Activated naive CD8-positive, alpha-beta T cell treated with anti-CD3 and anti-CD28 coated beads for 36 hours (primary cell): ENCODE data around the gene NCEH1. TPM values are rescaled to one million over a fixed set of nuclear protein-coding genes. Genes with fewer than 3 reads are reported as not detected.
A peak's percentile ranks its signal among the peaks of the same experiment; 100 is the strongest.

Experiments used
- DNase-seq: peaks from one replicate; pipeline ENCODE4 v3.0.0; 2021
- H3K27ac Mint-ChIP-seq: one replicate; pipeline ENCODE4 v1.8.0; 2022; ENCODE audit warnings: mild to moderate bottlenecking, moderate library complexity, mixed read lengths
- H3K27me3 Mint-ChIP-seq: one replicate; pipeline ENCODE4 v1.8.0; 2022; ENCODE audit warnings: mild to moderate bottlenecking, mixed read lengths
- H3K36me3 Mint-ChIP-seq: one replicate; pipeline ENCODE4 v1.8.0; 2021; ENCODE audit warnings: mild to moderate bottlenecking, mixed read lengths
- H3K4me1 Mint-ChIP-seq: one replicate; pipeline ENCODE4 v1.8.0; 2021; ENCODE audit warnings: mixed read lengths
- H3K4me3 Mint-ChIP-seq: one replicate; pipeline ENCODE4 v1.8.0; 2022; ENCODE audit warnings: mild to moderate bottlenecking, moderate library complexity, mixed read lengths
- H3K9me3 Mint-ChIP-seq: one replicate; pipeline ENCODE4 v1.8.0; 2022; ENCODE audit warnings: mixed read lengths
- total RNA-seq, 2 experiments: library from RNA; stranded (reverse); gene quantifications; one replicate each; pipeline ENCODE4 v1.2.3, GENCODE V29; 2021

Gene NCEH1
- total RNA-seq, 2 experiments from 2014 or later, result 6.4 to 6.7 TPM

DNA sequence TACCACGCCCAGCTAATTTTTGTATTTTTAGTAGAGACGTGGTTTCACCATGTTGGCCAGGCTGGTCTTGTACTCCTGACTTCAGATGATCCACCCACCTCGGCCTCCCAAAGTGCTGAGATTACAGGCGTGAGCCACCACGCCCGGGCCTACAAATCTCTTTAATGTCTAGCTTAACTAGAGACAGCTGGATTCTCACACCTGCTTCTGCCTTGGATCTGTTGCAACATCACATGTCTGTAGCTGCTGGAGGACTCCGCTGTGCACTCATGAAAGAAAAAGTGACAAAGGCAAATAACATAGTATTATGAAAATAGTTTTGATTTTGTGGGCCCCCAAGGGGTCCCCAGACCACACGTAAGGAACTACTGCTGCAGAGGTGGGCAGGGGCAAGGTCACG, 85.9 kb downstream of the NCEH1 start:
- no peak for DNase-seq
- Mint-ChIP-seq H3K27ac (no peak overlapping the region), H3K4me1 (peaks cover 9% of the 10 kb centered on the region), H3K9me3 (no peaks in the 10 kb centered on the region), H3K27me3 (no peaks in the 10 kb centered on the region), H3K4me3 (no peak overlapping the region), H3K36me3 (no peaks in the 10 kb centered on the region)

DNA sequence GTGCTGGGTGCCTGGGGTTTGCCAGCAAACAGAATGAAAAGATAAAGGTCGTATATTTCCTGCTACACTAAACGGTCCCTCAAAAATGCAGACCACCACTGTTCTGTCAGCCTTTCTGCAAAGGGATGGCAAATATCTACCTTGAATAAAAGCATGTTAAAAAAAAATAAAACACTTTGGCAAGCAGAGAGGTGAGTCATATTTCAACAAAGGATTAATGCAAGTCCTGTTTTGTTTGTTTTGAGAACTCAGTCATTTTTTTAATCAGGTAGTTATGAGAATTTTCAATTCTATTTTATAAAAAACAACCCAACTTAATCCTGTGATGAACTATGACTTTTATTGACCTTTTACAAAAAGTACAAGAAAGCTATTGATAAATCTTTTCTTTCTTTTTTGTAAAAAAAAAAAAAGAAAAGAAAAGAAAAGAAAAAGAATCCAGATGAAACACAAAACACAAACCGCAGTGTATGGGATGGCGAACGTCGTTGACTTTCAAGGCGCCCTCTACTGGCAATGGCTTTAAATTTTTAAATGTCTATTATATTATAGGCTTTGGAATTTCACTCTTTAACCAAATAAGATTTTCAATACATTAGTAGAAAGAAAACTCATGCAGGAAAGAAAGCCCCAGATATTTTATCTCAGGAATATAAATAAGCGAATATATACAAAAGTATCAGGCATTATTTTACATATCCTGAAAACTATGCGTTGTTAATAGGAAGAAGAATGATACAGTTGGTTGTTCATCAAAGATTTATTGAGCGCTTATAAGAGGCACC, 87.8 kb downstream of the NCEH1 start:
- H3K4me1 Mint-ChIP-seq, result peaks cover 9% of the 10 kb centered on the region
- no peaks in the 10 kb centered on the region for H3K36me3 Mint-ChIP-seq
- peak overlapping the region; percentile 39 for H3K4me3 Mint-ChIP-seq
- H3K27ac Mint-ChIP-seq, result no peak overlapping the region
- H3K9me3 Mint-ChIP-seq, result peaks cover 5% of the 10 kb centered on the region
- peak; percentile 28 for DNase-seq
- H3K27me3 Mint-ChIP-seq, result no peaks in the 10 kb centered on the region

DNA sequence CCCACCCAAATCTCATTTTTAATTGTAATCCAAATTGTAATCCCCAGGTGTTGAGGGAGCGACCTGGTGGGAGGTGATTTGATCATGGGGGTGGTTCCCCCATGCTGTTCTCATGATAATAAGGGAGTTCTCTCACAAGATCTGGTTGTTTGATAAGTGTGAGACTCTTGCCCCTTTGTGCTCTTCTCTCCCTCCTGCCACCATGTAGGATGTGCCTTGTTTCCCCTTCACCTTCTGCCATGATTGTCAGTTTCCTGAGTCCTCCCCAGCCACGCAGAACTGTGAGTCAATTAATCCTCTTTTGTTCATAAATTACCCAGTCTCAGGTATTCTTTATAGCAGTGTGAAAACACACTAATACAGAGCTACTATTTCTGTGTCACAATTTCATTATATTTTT, 88.7 kb downstream of the NCEH1 start:
- no peaks in the 10 kb centered on the region for H3K36me3 Mint-ChIP-seq
- no peak for DNase-seq
- peaks cover 5% of the 10 kb centered on the region for H3K9me3 Mint-ChIP-seq
- no peak overlapping the region for H3K4me3 Mint-ChIP-seq
- peaks cover 9% of the 10 kb centered on the region for H3K4me1 Mint-ChIP-seq
- no peak overlapping the region for H3K27ac Mint-ChIP-seq
- no peaks in the 10 kb centered on the region for H3K27me3 Mint-ChIP-seq

DNA sequence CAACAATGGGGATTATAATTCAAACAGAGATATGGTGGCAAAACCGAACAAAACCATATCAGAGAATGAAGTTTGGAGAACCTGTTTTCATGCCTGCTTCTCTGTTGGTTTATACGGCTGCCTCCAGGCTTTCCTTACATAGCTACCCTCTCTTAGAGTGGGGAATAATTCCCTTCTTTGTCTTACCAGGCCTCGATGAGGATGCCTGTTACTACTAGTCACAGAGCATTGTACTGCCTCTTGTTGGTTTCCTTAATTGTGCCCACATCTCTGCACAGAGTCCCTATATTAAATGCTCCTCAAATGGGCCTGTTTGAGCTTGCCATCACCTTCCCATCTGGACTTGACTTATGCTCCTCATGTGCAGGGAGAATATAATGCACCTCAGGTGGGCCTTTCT, 92.9 kb downstream of the NCEH1 start:
- Mint-ChIP-seq H3K27me3 (no peaks in the 10 kb centered on the region), H3K4me3 (no peak overlapping the region), H3K27ac (peak overlapping the region; percentile 8), H3K36me3 (no peaks in the 10 kb centered on the region), H3K4me1 (peaks cover 19% of the 10 kb centered on the region), H3K9me3 (peaks cover 8% of the 10 kb centered on the region)
- DNase-seq, result no peak

DNA sequence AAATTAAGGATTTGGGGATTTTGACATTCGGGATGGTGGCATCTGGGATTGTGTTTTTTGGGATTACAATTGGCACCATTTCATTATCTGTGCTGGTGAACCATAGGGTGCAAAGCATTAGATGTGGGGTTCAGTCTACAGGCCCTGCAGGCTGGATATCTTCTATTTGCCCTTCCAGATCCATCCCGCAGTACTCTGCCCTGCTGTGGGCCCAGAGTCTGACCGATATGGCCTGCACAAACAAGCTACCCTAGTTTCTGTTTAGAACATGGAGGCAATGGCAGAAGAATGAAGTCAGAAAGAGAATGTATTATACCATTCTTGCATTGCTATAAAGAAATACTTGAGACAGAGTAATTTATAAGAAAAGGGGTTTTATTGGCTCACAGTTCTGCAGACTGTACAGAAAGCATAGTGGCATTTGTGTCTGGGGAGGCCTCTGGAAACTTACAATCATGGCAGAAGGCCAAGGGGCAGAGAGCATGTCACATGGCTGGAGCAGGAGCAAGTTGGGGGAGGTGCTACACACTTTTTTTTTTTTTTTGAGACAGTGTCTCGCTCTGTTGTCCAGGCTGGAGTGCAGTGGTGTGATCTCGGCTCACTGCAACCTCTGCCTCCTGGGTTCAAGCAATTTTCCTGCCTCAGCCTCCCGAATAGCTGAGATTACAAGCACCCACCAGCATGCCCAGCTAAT, 93.7 kb downstream of the NCEH1 start:
- H3K9me3 Mint-ChIP-seq, result peaks cover 8% of the 10 kb centered on the region
- DNase-seq, result no peak
- H3K27ac Mint-ChIP-seq, result no peak overlapping the region
- H3K4me3 Mint-ChIP-seq, result no peak overlapping the region
- peaks cover 13% of the 10 kb centered on the region for H3K4me1 Mint-ChIP-seq
- no peaks in the 10 kb centered on the region for H3K27me3 Mint-ChIP-seq
- H3K36me3 Mint-ChIP-seq, result no peaks in the 10 kb centered on the region

DNA sequence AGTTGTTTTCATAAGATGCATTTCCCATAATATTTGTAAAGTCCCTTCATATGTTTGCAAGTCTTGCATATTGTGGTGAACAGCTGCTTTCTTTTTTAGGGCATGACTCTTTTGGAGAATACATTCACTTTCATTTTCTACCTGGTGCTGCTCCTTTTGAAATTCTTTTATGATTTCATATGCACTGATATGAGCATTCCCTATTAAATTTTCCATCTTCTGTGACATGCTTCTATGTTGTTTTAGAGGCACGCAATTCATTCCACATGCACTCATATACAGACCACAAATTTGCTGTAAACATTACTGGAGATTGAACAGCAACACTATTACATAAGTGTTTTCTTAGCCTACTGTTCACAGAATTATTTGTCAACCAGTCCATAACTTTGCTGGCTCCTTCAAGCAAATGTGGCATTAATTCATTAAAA, 94.8 kb downstream of the NCEH1 start:
- Mint-ChIP-seq H3K27ac (peak overlapping the region; percentile 43), H3K9me3 (peaks cover 9% of the 10 kb centered on the region), H3K4me1 (peaks cover 10% of the 10 kb centered on the region), H3K4me3 (no peak overlapping the region), H3K27me3 (no peaks in the 10 kb centered on the region), H3K36me3 (no peaks in the 10 kb centered on the region)
- no peak for DNase-seq

DNA sequence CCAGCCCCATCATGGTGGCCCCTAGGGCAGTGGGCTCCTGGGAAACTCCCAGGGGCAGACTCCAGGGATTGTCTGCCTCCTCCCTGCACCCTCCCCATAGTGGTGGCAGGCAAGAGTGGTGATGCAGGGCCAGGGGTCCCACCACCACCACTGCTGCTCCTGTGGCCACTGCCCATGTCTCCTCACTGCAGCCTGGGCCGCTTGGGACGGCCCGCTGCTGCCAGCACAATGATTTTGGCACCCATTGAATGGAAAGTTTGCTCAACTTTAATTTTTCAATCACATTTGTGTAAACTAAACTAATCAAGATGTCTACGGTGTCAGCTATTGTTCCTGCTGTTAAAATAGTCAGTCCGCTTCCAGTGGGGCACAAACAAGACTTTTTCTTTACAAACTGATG, 95.6 kb downstream of the NCEH1 start:
- no peak overlapping the region for H3K4me3 Mint-ChIP-seq
- H3K36me3 Mint-ChIP-seq, result peaks cover 4% of the 10 kb centered on the region
- no peaks in the 10 kb centered on the region for H3K27me3 Mint-ChIP-seq
- no peak overlapping the region for H3K27ac Mint-ChIP-seq
- peaks cover 17% of the 10 kb centered on the region for H3K9me3 Mint-ChIP-seq
- peaks cover 10% of the 10 kb centered on the region for H3K4me1 Mint-ChIP-seq
- DNase-seq, result no peak

DNA sequence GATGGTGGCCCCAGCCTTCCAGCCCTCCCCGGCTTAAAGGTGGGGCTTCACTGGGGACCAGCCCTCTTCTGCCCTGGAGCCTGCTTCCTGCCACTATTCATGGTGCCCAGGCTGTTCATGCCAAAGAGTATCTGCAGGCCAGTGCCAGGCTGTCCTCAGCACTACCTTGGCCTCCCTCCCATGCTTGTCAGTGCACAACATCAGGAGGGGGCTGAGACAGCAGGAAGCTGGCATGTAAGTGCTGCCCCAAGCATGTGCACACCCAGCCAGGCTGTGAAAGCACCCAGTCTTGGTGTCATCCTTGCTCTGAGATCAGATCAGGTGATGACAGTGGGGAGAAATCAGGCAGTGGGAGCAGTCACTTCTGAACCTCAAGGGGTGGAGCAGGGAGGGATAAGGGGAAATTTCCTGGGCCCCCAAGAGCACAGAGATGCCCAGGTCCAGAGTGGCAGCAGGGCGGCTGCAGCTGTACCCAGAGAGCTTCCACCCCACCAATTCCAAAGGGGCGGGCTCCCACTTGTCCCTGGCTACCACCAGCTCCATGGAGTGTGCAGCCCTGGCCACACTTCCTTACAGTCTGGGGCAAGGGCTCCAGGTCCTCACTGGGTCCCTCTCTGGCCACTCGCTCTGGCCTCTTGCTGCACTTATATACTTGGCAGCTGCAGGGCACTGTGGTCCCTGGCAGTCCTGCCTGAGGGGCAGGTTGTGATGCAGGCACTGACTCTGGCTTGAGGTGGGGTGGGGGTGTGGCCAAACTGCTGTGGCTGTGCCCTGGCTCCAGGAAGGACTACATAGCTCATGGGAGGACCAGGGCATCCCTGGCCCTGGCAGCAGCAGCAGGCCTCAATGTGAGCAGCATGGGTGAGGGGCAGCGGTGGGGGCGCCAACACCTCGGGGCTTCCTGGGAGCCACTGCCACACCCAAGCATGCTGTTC, 96.3 kb downstream of the NCEH1 start:
- Mint-ChIP-seq H3K36me3 (peaks cover 4% of the 10 kb centered on the region), H3K4me1 (peaks cover 10% of the 10 kb centered on the region), H3K9me3 (peaks cover 17% of the 10 kb centered on the region), H3K27me3 (no peaks in the 10 kb centered on the region), H3K27ac (no peak overlapping the region), H3K4me3 (no peak overlapping the region)
- DNase-seq, result no peak

DNA sequence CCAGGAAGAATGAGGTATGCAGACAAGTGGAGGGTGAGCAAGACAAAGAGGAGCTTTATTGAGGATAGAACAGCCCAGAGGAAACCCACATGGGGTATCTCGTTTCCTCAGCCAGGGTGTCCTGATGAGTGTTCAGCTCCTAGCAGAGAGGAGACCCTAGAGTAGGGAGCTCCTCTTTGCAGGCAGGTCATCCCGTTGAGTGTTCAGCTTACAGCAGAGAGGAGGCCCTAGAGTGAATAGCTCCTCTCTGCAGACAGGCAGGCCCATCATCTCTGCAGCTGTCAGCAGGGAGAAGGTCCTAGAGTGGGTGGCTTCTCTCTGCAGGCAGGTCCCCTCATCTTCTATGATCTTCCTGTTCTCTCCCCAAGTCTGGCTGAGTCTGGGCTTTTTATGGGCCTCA, 97.0 kb downstream of the NCEH1 start:
- no peak overlapping the region for H3K27ac Mint-ChIP-seq
- peaks cover 4% of the 10 kb centered on the region for H3K36me3 Mint-ChIP-seq
- H3K9me3 Mint-ChIP-seq, result peaks cover 12% of the 10 kb centered on the region
- H3K27me3 Mint-ChIP-seq, result no peaks in the 10 kb centered on the region
- peaks cover 10% of the 10 kb centered on the region for H3K4me1 Mint-ChIP-seq
- H3K4me3 Mint-ChIP-seq, result no peak overlapping the region
- DNase-seq, result no peak

DNA sequence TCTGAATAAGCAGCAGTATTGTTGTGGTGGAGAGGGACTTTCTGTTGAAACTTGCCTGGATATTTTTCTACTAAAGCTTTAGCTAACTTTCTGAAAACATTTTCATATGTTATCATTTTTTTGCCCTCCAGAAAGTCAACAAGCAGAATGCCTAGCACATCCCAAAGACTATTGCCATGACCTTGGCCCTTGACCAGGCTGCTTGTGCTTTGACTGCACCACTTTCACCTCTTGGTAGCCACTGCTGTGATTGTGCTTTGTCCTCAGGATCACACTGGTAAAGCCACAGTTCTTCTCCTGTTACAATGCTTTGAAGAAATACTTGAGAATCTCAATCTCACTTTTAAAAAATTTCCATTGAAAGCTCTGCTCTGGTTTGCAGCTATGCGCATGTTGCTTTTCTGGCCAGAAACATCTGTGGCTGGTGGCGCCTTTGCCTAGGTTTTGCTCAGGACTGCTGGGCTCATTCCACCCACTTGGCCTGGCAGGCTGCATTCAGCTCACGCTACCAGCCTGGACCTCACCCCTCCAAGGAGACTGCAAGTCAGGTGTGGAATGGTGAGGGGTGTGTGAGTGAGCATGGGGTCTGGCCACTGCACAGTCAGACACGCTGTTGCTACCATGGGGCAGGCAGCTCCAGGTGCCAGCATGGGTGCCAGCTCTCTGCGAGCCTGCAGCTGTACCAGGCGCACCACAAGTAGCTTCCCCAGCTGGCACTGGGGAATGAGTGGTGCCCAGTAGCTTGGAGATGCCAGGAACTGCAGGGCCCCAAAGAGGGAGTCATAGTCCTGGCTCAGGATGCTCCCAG, 97.8 kb downstream of the NCEH1 start:
- Mint-ChIP-seq H3K27me3 (no peaks in the 10 kb centered on the region), H3K27ac (no peak overlapping the region), H3K36me3 (peaks cover 4% of the 10 kb centered on the region), H3K9me3 (peaks cover 12% of the 10 kb centered on the region), H3K4me3 (no peak overlapping the region), H3K4me1 (peaks cover 10% of the 10 kb centered on the region)
- no peak for DNase-seq

DNA sequence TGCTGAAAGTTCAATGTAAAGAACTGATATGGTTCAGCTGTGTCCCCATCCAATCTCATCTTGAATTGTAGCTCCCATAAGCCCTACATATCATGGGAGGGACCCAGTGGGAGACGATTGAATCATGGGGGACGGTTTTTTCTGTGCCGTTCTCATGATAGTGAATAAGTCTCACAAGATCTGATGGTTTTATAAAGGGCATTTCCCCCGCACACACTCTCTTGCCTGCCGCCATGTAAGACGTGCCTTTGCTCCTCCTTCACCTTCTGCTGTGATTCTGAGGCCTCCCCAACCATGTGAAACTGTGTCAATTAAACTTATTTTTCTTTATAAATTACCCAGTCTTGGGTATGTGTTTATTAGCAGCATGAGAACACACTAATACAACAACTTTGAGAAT, 101.1 kb downstream of the NCEH1 start:
- Mint-ChIP-seq H3K27ac (no peak overlapping the region), H3K36me3 (peaks cover 4% of the 10 kb centered on the region), H3K9me3 (peaks cover 10% of the 10 kb centered on the region)

DNA sequence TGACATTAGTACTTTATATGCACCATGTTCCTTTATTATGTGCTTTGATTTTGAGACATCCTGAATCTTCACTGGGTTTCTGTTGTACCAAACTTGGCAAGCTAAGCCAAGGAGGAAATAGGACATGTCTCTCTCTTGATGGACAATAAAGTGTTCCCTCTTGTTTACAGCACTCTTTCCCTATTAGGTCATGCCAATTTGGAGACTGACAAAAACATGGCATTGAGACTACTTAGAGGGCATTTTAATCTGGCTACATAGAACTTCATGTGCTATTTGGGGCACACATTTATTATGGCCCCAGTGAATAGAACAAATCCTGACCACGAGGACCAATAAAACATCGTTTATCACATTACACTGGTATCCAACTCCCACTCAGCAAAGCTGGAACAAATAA, 102.3 kb downstream of the NCEH1 start:
- Mint-ChIP-seq H3K9me3 (peaks cover 9% of the 10 kb centered on the region), H3K27me3 (peaks cover 6% of the 10 kb centered on the region), H3K36me3 (peaks cover 4% of the 10 kb centered on the region), H3K4me3 (no peak overlapping the region), H3K4me1 (peaks cover 9% of the 10 kb centered on the region), H3K27ac (no peak overlapping the region)
- no peak for DNase-seq

More for the DNA sequence above, 101.1 kb downstream of the NCEH1 start:
- Mint-ChIP-seq H3K4me3 (no peak overlapping the region), H3K27me3 (no peaks in the 10 kb centered on the region), H3K4me1 (peaks cover 9% of the 10 kb centered on the region)
- DNase-seq, result no peak

DNA sequence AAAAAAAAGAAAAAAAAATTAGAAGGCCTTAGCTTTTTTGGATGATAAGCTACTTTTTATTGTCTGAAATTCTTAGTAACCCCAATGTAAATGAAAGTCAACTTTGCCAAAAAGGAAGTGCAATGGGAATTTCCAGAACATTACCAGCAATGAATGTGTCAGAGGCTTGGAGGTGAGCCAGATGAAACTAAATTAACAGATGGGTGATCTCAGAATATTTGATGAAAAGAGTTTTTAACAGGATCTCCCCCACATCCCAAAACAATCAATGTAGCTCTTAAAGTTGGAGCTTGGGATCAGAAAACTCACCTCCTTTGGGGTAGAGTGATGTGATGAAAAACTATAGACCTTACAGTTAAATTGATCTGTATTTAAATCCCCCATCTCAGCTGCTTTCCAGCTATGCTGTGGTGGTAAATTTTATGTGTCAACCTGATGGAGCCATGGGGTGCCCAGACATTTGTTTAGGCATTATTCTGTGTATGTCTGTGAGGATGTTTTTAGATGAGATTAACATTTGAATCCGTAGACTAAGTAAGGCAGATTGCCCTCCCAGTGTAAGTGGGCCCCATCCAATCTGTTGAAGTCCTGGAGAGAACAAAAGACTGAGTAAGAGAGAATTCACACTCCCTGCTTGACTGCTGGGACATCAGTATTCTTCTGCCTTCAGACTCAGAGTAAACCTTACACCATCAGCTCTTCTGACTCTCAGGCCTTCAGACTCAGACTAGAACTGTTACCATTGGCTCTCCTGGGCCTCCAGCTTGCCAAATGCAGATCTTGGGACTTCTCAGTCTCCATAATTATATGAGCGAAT, 103.4 kb downstream of the NCEH1 start:
- peaks cover 4% of the 10 kb centered on the region for H3K36me3 Mint-ChIP-seq
- H3K4me1 Mint-ChIP-seq, result peaks cover 9% of the 10 kb centered on the region
- peaks cover 6% of the 10 kb centered on the region for H3K27me3 Mint-ChIP-seq
- peaks cover 8% of the 10 kb centered on the region for H3K9me3 Mint-ChIP-seq
- no peak overlapping the region for H3K4me3 Mint-ChIP-seq
- no peak for DNase-seq
- H3K27ac Mint-ChIP-seq, result peak overlapping the region; percentile 55

DNA sequence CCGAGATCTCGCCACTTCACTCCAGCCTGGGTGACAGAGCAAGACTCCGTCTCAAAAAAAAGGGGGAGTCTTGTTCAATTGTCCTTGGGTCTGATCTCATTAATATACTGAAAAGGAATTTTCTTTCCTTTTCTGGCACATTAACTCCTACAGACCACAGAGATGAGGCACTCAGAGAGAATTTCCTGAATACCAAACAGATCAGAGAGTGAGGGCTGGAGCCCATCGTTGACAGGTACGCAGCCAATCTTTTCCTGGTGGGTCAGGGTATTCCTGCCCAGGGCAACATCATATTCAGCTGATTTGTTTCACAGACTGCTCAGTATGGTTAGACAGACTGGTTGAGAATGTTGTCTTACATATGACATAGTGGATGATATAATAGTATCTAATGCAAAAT, 104.8 kb downstream of the NCEH1 start:
- Mint-ChIP-seq H3K27ac (no peak overlapping the region), H3K36me3 (peaks cover 4% of the 10 kb centered on the region), H3K4me1 (peaks cover 9% of the 10 kb centered on the region), H3K27me3 (peaks cover 6% of the 10 kb centered on the region), H3K4me3 (no peak overlapping the region), H3K9me3 (peaks cover 7% of the 10 kb centered on the region)
- no peak for DNase-seq
